G401.6 (cell line): ENCODE data around the gene CRY1.
A peak's percentile ranks its signal among the peaks of the same experiment; 100 is the strongest.

Experiments used
- FAIRE-seq: peaks from 2 replicates; lab custom pipeline; 2012; peaks lifted over from hg19 to GRCh38; lab: Jason Lieb, UNC

Gene CRY1

DNA sequence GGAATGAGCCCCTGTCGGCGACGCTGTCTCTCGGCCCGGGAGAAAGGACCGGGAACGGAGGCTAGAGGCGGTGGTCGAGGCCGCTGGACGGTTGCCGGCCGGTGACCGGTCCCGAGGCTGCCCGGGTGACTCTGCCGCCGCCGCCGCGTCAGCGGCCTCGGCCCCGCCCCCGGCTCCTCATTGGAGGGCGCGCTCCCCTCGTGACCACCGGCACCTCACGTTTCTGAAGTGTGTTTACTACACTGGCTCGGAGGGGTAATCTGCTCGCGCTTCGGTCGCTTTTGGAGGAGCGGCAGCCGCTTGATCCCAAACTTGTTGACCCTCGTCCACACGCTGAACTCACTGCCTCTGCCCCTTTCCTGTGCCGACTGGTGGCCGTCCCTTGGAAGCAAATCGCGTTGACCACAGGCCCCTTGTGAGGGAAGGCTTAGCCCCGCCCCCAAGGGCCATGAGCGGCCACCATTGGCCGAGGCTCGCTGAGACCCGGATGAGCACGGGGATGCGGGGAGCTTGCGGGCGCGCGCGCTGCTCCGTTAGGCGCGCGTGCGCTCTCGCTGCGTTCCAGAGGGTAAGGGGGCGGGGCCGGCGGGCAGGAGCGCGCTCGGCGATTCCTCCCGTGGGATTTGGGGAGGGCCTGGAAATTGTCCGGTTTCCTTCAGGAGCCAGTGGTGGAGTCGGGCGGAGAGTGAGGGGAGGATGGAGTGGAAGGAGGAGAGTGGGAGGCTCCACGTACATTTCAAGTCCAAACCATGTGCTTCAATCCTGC, at the start of gene CRY1:
CRY1 (minus strand) TSS at position 133 of the 766 bp plus-strand sequence. CDS start 588 bp downstream, outside the sequence.
- FAIRE-seq, result peak; percentile 93

DNA sequence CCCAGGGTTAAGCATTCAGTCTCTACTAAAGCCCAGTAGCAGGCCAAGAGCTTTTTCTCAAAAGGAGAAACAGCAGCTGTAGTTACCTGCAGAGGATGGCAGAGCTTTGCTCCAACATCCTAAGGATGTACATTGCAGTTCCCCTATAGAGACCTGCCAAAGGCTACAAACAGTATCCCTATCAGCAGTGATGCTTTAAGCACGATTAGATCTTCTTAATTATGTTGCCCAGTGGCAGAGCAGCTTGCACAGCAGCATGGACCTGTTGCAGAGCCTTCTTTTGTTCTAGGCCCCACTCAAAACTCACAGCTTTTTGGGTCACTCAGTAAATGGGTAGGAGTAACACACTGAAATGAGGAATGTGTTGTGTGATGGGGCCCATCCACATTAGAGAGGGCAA, 46.4 kb upstream of the CRY1 start:
- no peak for FAIRE-seq

DNA sequence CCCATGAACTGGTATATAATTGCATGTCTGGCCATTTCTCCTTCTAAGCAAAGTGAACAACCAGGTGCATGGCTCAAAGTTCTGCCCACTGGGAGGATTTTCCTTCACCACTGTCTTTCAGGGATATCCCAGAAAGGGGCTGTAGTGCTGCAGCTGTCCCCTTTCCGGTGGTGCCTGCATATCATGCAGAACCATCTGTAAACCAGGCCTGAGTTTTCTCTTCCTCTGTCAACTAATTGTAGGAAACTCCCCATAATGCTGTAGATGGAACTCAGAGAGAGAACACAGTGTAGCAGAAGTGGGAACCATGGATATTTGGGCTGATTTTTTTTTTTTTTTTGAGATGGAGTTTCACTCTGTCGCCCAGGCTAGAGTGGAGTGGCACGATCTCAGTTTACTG, 45.6 kb upstream of the CRY1 start:
- FAIRE-seq, result no peak

DNA sequence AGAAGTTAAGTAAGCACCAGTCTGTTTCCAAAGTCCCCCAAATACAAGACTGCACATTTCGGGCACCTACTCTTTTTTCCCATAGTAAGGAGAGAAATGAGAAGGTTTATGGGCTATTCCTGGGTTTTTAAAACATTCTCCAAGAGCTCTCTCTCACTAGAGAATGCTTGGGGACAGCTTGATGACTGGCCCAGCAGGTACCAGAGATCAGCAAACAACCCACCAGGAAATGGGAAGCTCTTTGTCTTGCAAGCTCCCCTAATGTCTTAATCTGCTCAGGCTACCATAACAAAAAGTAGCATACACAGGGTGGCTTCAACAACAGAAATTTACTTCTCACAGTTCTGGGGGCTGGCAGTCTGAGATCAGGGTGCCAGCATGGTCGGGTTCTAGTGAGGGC, 41.8 kb upstream of the CRY1 start:
- no peak for FAIRE-seq

DNA sequence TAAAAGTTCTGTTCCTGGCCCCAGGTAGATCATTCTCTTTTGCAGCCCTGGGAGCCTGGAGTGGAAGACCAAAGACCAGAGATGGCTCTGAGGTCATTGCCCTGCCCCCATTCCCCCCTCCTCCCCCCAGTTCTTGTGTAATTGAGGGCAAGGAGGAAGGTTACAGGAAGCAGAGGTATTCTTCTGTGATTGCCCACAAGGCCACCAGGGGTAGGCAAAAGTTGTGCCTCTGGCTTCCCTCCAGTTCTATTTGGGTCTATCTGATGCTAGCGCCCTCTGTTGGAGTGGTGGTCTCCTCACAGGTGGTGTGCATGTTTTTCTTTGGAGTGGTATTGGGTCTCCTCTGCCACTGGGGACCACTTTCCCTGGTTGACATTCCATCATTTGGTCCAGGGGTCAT, 41.2 kb upstream of the CRY1 start:
- FAIRE-seq, result no peak

DNA sequence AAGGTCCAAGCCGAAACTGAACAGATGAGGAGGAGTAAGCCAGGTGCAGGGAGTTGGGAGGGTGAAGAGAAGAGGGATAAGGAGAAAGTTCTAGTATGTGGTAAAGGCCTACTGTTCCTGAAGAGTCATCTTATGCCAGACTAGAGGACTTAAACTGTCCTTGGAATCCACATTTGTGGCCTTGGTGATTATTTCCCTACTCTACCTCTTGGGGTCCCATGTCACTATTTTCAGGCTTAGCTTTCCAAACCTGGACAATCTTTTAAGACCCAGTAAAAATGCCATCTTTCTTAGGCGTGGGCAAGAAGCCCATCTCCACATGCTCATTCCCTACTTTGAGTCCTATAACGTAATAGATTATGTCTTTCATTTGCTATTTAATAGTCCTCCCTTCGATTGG, 40.1 kb upstream of the CRY1 start:
- FAIRE-seq, result no peak

DNA sequence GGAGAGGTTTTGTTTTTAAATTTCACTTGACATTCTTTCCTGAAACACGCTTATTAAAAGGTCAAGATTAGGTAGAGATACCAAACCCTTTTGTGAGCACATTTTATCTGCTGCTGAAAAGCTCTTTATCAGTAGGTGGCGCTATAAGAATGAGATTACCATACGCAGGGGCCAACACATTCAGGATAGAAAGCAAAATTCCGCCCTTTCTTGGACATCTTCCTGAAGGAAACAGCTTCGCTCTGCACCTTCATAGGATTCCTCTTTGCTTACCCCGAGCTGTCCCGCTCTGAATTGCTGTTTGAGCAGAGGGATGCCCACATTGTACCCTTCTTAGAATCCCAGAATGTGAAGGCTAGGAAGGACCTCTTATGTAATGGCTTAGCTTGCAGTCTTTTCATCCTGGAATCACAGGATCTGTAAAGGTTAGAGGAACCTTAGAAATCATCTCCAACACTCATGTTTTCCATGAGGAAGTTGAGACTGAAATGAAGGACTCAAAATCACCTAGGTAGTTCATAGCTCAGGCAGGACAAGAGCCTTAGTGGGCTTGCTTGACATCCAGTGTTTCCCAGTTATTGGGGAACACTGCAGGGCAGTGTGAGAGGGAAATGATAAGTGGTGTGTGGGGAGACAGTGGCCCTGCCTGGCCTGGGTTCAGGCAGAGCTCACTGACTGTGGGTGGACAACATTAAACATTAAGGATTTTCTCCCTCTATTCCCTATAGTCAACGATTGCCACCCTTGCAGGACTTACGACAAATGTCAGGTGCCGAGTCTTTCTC, 38.7 kb upstream of the CRY1 start:
- peak; percentile 94 for FAIRE-seq

DNA sequence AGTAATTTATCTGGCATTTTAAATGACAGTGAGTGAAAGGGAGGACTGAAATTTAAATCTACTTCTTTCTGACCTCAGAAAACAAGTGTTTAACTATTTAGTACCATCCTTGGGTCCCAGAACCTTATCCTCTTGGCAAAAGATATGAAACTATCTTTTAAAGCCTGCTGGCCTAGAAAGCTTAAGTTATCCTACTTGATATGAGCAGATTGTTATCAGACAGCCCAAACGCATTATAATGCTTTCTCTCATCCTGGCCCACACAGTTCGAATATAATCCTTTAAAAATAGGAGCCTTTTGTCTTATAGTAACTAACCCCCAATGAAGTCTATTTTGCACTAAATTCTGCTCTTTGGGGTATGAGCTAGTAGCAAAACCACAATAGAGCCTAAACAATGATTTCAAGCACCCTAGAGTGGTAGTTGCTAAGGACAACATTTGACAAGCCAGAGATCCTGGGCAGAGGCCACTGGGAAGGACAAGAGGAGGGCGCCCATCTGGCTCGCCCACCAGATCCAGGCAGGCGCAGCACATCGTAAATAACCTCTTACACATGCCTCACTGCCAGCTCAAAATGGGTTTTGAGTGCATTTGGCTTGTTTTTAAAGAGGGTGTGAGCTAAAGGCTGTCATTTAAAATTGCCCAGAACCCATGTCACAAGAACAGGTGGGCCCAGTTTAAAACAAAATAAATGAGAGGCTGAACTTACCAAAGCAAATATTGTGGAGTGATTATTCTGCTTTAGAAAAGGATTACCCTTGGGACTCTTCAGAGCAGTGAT, 37.7 kb upstream of the CRY1 start:
- FAIRE-seq, result no peak

DNA sequence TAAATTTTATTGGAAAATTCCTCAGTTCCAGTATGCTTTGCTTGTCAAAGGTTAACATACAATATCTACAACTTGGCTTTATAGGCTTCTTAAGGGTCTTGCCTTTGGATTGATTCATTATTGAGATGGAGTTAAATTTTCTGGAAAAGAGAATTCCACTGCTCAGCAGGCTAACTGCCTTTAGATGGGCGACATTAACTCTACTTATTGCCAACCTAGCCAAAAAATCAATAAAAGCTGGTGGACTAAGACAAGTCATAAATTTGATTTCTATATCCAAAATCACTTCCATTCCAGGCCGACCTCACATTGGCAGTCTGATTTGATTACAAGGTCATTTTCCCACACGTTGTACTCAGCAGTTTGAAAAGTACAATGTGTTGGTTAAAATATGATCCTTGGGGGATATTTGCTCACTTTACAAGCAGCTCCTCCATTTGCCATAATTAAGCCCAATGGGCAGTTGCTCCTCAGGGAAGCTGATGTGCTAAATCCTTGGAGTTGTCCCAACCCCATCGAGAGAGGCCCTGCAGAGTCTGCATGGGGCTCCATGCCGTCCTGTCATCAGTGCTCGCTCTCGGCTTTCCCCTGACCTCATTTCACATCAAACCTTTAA, 36.1 kb upstream of the CRY1 start:
- FAIRE-seq, result peak; percentile 99

DNA sequence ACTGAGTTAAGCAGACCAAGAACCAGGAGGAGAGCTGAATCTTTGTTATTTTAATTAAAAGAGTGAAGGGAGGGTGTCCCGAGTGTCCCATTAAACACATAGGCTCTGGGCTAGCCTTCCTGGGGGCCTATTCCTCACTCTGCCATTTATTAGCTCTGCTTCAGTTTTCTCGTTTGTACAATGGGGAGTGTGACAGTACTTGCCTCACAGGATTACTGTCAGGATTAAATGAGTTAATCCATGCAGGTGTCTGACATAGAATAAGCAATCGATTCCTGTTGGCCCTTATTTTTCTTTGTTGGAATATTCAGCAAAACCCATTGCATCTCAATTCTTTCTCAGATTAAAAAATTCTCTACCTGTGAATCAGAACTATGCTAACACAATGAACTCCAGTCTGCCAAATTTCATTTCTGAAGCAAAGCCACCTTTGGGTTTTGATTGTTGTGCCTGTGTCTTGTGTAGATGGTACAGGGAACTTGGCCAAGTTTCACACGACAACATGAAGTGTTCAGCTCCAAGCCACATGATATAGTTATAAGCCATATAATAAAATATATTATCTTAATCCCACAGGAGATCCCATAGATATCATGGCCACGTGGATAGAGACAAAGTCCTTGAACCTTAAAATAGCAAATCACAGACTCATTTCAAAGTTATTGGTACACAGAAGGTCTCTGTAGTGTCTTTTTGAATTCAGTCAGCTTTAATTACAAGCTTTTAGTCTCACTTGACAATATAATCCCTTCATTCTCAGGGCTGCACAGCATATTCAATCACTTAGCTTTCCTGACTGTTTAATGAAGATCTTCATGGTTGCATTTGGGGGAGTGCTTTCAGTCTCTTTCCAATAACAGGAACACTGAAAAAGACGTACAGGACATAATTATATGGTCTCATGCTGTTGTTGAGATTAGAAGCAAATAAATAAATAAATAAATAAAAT, 34.4 kb upstream of the CRY1 start:
- FAIRE-seq, result peak; percentile 98

DNA sequence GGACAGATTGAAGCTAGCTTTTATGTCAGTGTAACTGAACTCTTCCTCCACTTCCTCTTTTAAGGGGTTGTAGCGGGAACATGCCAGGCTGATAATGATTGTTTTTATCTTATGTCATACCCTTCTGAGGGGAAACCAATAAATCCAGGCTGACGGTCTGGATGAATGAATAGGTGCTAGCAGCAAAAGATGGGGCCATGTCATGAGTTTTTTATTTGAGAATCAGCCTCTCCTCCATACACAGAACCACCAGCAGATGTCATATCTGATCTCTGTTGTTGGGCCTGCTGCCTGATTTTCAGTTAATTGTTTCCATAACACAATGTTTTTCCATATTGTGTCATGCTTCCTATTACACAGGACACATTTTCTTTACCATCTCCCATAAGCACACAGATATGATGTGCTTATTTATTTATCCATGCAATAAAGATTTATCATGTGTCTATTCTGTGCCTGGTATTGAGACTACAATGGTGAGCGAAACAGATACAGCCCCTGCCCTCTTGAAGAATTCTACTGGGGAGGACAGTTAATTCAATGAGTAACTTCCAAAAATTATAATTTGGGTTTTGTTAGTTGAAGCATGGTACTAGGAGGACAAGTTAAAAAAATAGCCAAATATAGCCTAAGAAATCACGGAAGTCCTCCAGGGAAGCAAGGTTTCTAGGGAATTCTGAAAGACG, 33.6 kb upstream of the CRY1 start:
- FAIRE-seq, result no peak

DNA sequence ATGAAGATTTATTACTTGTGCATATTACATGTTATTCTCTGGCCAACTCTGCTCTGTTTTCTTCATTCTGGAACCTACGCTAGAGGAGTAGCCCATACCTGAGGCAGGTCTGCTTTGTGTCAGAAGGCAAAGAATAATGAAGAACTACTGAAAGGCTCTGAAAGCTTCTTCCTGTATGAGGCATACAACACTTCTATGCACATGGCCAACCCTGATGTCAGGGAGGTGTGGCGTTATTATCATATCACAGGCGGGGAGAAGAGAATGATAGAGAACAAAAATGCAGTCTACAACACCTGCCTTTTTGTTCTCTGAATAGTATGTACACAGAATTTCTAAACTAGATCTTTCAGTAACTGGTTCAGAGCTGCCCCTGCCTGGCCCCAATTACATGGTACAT, 32.5 kb upstream of the CRY1 start:
- FAIRE-seq, result no peak

DNA sequence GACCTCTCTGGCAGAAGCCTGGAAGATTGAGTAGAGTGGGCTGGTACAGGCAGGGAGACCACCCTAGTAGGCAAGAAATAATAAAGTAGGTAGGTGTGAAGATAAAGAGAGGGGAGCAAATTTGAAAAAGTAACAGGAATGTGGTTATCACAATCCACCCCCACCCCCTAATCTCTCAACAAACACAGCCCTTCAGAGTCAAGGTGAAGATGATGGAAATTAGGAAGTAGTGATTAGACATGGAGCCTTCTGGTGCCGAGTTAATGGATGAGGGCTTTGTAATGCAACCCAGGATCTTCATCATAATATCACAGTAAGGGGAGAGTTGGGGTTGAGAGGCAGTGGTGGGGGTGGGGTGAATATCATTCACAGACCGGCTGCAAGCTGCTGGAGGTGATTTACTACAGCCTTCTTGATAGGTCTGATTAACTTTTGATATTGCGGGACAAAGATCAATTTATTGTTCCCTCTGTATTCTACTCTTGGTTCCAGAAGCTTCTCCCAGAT, 29.2 kb upstream of the CRY1 start:
- no peak for FAIRE-seq

DNA sequence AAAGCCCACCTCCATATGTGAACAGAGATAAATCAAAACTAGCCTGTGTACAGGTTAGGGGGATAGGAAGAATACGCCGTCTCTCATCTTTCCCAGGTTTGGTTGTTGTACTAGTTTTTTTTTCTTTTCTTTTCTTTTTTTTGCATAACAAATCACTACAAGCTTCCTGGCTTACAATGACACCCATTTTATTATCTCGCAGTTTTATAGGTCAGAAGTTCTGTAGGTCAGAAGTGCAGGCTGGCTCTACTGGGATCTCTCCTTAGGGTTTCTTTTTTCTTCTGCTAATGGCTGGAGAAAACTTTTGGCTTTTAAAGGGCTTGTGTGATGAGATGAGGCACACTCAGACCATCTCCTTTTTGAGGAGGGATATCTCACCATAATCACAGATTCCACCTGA, 25.7 kb upstream of the CRY1 start:
- no peak for FAIRE-seq

DNA sequence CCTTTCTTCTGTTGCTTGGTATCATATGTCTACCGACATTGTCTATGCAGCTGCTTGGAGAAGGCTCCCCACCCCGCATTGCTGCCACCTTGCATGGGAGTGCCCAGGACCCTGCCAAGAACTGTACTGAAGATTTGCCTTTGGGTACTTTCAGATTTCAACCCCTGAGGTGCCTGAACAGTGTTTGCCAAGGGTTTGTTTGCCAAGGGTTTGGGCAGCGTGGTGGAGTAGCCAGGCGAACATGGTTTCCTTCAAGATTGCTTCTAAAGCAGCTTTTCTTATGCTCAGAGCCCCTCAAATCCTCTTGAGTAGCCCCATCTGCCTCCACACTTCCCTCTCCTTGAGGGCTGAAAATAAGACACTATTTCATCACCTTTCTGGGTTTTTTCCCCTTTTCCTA, 25.3 kb upstream of the CRY1 start:
- FAIRE-seq, result no peak

DNA sequence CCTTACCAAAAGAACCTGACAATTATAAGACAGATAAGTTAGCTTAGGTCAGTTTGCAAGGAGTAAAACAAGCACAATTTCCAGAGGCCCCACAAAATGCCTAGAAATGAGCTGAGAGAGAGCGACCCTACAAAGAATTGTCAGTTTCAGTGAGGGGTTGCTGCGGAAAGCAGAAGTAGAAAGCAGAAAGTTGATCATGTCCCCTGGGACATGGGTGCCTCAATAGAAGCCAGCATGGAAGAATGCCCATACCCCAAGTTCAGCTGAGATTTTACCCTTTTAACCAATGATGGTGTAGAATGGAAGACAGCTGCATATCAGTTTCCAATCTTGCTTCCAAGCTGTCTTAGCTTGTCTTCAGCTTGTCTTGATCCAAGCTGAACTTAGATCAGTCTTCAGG, 21.8 kb upstream of the CRY1 start:
- no peak for FAIRE-seq

DNA sequence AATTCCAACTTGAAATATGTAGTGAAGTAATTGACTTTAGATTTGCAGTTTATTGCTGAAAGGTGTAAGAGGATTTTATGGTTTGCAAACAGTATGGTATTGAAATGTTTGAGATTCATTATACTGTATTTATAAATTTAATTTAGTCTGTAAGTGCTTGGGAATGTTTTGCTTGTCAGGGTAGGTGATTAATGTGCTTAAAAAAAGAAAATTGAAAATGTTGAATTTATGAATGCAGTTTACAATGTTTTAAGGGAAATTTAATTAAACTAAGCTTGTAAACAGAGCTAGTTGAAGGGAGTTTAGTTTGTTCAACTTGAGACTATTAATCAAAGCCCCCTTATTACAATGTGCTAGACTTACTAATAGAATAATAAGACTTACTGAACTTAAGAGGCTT, 18.0 kb upstream of the CRY1 start:
- FAIRE-seq, result peak; percentile 99

DNA sequence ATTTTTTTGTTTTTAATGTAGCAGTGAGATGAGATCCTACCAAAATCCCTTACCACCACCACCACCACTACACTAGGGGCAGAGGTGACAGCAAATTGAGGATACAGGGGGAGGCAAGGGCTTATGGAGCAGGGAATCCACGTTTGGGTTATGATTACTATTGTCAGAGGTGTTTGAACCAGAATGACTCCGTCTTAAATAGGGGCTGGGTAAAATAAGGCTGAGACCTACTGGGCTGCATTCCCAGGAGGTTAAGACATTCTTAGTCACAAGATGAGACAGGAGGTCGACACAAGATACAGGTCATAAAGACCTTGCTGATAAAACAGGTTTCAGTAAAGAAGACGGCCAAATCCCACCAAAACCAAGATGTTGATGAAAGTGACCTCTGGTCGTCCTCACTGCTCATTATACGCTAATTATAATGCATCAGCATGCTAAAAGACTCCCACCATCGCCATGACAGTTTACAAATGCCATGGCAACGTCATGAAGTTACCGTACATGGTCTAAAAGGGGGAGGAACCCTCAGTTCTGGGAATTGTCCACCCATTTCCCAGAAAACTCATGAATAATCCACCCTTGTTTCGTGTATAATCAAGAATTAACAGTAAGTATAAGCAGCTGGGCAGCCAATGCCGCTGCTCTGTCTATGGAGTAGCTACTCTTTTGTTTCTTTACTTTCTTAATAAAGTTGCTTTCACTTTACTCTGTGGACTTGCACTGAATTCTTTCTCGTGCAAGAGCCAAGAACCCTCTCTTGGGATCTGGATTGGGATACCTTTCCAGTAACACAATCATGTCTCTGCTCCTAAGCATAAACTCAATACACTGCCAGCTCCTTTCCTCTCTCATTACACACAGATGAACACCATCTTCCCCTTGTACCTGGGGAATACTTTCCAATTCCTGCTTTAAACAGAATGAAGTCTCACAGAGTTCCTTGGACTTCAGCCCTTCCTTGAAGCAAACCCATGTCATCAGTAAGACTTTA, 16.7 kb upstream of the CRY1 start:
- no peak for FAIRE-seq

DNA sequence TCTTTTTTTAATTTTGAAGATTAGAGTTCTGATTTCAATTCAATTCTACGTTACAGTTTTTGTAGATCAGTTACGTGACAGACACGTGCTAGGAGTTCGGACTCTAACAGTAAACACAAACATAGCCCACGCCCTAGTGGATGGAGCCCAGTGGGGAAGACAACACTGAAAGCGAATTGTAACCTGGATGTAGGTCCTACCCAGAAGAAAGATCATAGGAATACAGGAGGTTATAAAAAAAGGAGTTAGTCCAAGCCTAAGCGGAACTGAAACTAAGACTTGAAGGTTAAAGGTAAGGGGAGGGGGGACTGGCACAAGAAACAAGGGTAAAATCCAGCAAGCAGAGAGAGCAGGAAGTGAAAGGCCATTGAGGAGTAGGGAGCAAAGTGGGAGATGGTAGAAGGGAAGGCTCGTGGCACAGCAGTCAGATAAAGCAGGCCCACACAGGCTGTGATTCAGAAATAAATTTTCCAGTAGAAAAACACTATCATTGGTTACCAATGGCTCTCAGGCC, 15.7 kb upstream of the CRY1 start:
- no peak for FAIRE-seq
